Measurements from ENCODE around the gene CEP70. TPM values are rescaled to one million over a fixed set of nuclear protein-coding genes. Genes with fewer than 3 reads are reported as not detected.
"Not testable (repeated sequence)": the region's sequence is repeated elsewhere in the genome, so short reads cannot be mapped to it uniquely, and the experiment has no call there.

Gene CEP70
- total RNA-seq, 4 donors from 2014 or later, result 90.6 to 154 (median 123) TPM

DNA sequence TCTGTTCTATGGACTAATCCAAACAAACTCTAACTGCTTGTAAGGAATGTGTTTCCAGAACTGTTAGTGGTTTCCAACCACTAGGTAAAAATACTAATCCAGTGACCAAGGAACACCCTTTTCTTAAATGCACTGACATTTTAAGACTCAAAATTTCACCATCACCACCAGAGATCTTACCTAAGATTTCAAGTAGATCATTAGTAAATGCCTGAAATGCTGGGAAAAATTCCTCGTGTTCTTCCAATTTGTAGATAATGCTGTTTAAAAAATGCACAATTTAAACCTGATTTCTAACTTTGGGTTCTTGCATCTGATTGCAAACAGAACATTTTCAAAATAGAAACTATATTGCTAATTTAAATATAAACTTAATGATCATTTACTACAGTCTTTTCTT, 96.2 kb downstream of the CEP70 start:
- DNase-seq, result no peak
- Histone ChIP-seq H3K36me3 (no peaks in the 10 kb centered on the region), H3K4me1 (no peaks in the 10 kb centered on the region), H3K9me3 (no peaks in the 10 kb centered on the region), H3K4me3 (no peak overlapping the region), H3K27me3 (no peaks in the 10 kb centered on the region), H3K27ac (no peak overlapping the region)
- TF ChIP-seq, protein P1, sequence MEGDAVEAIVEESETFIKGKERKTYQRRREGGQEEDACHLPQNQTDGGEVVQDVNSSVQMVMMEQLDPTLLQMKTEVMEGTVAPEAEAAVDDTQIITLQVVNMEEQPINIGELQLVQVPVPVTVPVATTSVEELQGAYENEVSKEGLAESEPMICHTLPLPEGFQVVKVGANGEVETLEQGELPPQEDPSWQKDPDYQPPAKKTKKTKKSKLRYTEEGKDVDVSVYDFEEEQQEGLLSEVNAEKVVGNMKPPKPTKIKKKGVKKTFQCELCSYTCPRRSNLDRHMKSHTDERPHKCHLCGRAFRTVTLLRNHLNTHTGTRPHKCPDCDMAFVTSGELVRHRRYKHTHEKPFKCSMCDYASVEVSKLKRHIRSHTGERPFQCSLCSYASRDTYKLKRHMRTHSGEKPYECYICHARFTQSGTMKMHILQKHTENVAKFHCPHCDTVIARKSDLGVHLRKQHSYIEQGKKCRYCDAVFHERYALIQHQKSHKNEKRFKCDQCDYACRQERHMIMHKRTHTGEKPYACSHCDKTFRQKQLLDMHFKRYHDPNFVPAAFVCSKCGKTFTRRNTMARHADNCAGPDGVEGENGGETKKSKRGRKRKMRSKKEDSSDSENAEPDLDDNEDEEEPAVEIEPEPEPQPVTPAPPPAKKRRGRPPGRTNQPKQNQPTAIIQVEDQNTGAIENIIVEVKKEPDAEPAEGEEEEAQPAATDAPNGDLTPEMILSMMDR (IDR thresholded peaks at IDR 0.05), result no peak
- no peak for TF ChIP-seq POLR2A (IDR thresholded peaks at IDR 0.05)
- intact Hi-C loops (cut with DNase I; ENCODE audit: low total_unique reads), result no loop called here

DNA sequence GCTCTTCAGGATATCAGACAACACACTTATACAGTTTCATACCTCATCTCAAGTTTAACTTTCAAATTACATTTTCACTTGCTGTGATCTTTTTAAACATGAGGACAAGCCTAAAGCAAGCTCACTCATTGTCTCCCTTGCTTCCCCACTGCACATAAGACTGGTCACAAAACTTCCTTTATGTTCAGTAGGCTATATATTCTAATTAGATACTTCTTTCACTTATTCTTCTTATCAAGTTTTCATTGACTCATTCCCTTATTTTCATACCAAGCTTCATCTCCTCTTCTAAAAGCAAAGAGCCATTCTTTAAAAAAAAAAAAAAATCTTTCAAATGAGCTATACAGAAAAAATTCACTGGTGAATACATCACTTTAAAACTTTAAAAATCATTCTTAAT, 97.0 kb downstream of the CEP70 start:
- Histone ChIP-seq H3K9me3 (no peaks in the 10 kb centered on the region), H3K27ac (no peak overlapping the region), H3K27me3 (no peaks in the 10 kb centered on the region), H3K36me3 (no peaks in the 10 kb centered on the region), H3K4me1 (no peaks in the 10 kb centered on the region), H3K4me3 (no peak overlapping the region)
- intact Hi-C loops (cut with DNase I; ENCODE audit: low total_unique reads), result no loop called here
- no peak for TF ChIP-seq POLR2A (IDR thresholded peaks at IDR 0.05)
- TF ChIP-seq, protein P1 (IDR thresholded peaks at IDR 0.05), result no peak
- no peak for DNase-seq

DNA sequence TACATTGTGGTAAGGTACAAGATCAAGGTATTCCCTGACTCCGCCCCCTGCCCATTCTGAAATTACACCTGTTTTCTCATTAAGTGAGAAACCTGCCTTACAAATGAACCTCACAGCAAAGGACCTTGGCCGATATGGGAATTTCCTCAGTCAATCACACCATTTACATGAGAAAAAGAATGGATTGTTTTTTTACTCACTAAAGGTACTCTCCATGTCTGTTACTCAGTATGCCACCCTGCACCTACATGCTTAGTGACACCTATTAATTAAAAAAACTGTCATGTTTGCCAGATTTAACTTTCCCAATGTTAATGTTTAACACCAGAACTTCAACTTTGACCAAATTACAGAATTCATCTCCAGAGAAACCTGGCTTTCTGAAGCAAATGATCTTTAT, 97.6 kb downstream of the CEP70 start:
- Histone ChIP-seq H3K27ac (no peak overlapping the region), H3K27me3 (no peaks in the 10 kb centered on the region), H3K4me1 (no peaks in the 10 kb centered on the region), H3K36me3 (no peaks in the 10 kb centered on the region), H3K9me3 (no peaks in the 10 kb centered on the region), H3K4me3 (no peak overlapping the region)
- TF ChIP-seq POLR2A (IDR thresholded peaks at IDR 0.05), result no peak
- TF ChIP-seq, protein P1 (IDR thresholded peaks at IDR 0.05), result no peak
- intact Hi-C loops (cut with DNase I; ENCODE audit: low total_unique reads), result no loop called here
- no peak for DNase-seq

DNA sequence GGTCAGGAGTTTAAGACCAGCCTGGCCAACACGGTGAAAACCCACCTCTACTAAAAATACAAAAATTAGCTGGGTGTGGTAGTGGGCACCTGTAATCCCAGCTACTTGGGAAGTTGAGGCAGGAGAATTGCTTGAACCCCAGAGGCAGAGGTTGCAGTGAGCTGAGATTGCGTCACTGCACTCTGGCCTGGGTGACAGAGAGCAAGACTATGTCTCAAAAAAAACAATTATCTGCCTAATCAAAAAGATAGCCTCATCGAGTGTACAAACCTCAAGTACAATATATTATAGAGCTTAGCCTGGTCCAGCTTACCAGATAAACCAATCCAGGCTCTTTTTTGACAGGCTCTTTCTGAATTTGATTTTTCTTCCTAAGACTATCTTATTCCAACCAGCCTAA, 98.4 kb downstream of the CEP70 start:
- H3K4me3 ChIP-seq; H3K9me3 ChIP-seq; H3K27me3 ChIP-seq; H3K4me1 ChIP-seq; H3K36me3 ChIP-seq; H3K27ac ChIP-seq; intact Hi-C loops (cut with DNase I; ENCODE audit: low total_unique reads); DNase-seq: not testable (repeated sequence)

DNA sequence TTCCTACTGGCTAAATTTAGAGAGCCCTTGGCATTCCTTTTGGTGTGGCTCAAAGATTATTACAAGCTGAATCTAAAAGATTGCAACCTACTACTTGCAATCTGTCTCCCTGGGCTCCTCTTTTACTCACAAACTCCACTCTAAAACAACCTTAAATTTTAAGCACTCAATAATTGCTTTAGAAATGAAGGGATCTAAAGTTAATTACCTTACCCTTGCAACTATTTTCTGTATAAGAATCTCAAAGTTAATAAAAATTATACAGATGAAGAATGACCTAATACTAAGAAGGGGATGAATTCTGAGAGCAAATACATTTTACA, 99.5 kb downstream of the CEP70 start:
- Histone ChIP-seq H3K27me3 (no peaks in the 10 kb centered on the region), H3K36me3 (no peaks in the 10 kb centered on the region), H3K9me3 (no peaks in the 10 kb centered on the region), H3K4me1 (no peaks in the 10 kb centered on the region), H3K4me3 (no peak overlapping the region), H3K27ac (no peak overlapping the region)
- TF ChIP-seq, protein P1 (IDR thresholded peaks at IDR 0.05), result no peak
- TF ChIP-seq POLR2A (IDR thresholded peaks at IDR 0.05), result no peak
- intact Hi-C loops (cut with DNase I; ENCODE audit: low total_unique reads), result no loop called here
- DNase-seq, result no peak

DNA sequence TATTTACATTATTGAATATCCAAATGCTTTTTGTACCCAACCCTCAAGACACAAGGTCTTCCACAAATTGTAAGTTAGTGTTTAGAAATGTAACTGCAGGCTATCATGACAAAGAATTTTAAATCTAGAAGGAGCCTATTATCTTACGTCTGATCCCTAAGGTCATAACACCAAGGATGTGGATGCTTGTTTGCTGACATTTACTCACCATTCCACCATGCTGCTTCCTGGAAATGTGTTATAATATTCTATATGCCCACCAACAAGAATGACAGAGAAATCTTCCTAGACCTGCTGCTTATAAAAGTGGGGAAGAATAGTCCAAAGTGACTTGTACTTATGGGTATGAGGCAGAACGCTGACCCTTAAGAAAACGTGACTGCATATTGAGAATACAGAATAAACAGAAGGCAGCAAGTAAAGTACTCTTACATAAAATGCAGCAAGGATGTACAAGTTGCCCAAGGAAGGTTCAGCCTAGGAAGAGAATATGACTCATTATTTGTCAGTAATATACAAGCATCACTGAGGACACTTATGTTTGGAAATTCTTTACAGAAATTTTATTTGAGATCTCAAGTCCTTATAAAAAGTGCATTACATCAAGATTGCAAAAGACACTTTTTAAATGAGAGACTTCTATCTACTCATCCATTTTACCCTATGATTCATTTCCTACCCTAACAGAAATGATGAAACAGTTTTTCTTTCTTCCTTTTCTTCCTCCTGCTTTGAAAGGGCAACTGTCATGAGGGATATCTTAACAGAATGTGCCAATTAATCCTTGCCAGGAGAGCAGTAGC, 100.1 kb downstream of the CEP70 start:
- Histone ChIP-seq H3K27ac (no peak overlapping the region), H3K27me3 (no peaks in the 10 kb centered on the region), H3K4me3 (no peak overlapping the region), H3K36me3 (no peaks in the 10 kb centered on the region), H3K4me1 (no peaks in the 10 kb centered on the region), H3K9me3 (no peaks in the 10 kb centered on the region)
- DNase-seq, result no peak
- TF ChIP-seq, protein P1 (IDR thresholded peaks at IDR 0.05), result no peak
- TF ChIP-seq POLR2A (IDR thresholded peaks at IDR 0.05), result no peak
- intact Hi-C loops (cut with DNase I; ENCODE audit: low total_unique reads), result no loop called here
